GM23338 (cell line): ENCODE measurements around the gene SH3BP4. TPM values are rescaled to one million over a fixed set of nuclear protein-coding genes. Genes with fewer than 3 reads are reported as not detected.

Source experiments
- ATAC-seq: fragments of 200-7000 bp; cut with Tn5 transposase; 3 replicates; pipeline ENCODE4 v1.9.1; 2020
- DNase-seq: peaks from one replicate; pipeline ENCODE4 v3.0.0-alpha.2; 2015; ENCODE audit warnings: low spot score
- H2AFZ ChIP-seq: fragments of 200-600 bp; sonication (generic); 2 replicates; pipeline ENCODE4 v1.8.0; 2016; ENCODE audit warnings: antibody characterized with exemption, mild to moderate bottlenecking, moderate library complexity
- H3F3A ChIP-seq: fragments of 200-600 bp; sonication (generic); replicated peaks from 2 replicates; pipeline ENCODE4 v1.8.0; 2017; ENCODE audit warnings: antibody characterized with exemption, mixed run types, low read depth
- H3K27ac ChIP-seq: fragments of 200-600 bp; sonication (generic); 2 replicates; pipeline ENCODE4 v1.6.1; 2016; ENCODE audit warnings: low read depth
- H3K27me3 ChIP-seq: fragments of 200-600 bp; sonication (generic); 2 replicates; pipeline ENCODE4 v1.8.0; 2016; ENCODE audit warnings: mild to moderate bottlenecking, mixed run types, moderate library complexity; ENCODE audit not compliant: insufficient read depth
- H3K36me3 ChIP-seq: fragments of 200-600 bp; sonication (generic); 2 replicates; pipeline ENCODE4 v1.8.0; 2016; ENCODE audit warnings: mild to moderate bottlenecking; ENCODE audit not compliant: insufficient read depth
- H3K4me1 ChIP-seq: fragments of 200-600 bp; sonication (generic); 2 replicates; pipeline ENCODE4 v1.8.0; 2016; ENCODE audit warnings: mild to moderate bottlenecking, moderate library complexity; ENCODE audit not compliant: insufficient read depth
- H3K4me2 ChIP-seq: fragments of 200-600 bp; sonication (generic); 2 replicates; pipeline ENCODE4 v1.7.1; 2017; ENCODE audit warnings: mixed run types
- H3K4me3 ChIP-seq: fragments of 200-600 bp; sonication (generic); 2 replicates; pipeline ENCODE4 v1.6.1; 2016; ENCODE audit warnings: mixed run types
- H3K79me2 ChIP-seq: fragments of 200-600 bp; sonication (generic); replicated peaks from 2 replicates; pipeline ENCODE4 v1.8.0; 2017; ENCODE audit warnings: mild to moderate bottlenecking; ENCODE audit not compliant: insufficient read depth
- H3K9me2 ChIP-seq: fragments of 200-600 bp; sonication (generic); 2 replicates; pipeline ENCODE4 v1.8.0; 2017; ENCODE audit not compliant: insufficient read depth
- H4K20me1 ChIP-seq: fragments of 200-600 bp; sonication (generic); replicated peaks from 2 replicates; pipeline ENCODE4 v1.8.0; 2017; ENCODE audit warnings: mild to moderate bottlenecking; ENCODE audit not compliant: insufficient read depth
- H3K27ac Mint-ChIP-seq: 2 replicates; pipeline ENCODE4 v1.8.0; 2020; ENCODE audit warnings: inconsistent platforms, mild to moderate bottlenecking, moderate library complexity, mixed read lengths
- H3K27me3 Mint-ChIP-seq: 3 replicates; pipeline ENCODE4 v1.8.0; 2022; ENCODE audit warnings: low read depth, mild to moderate bottlenecking, moderate library complexity, mixed read lengths, inconsistent platforms; ENCODE audit not compliant: insufficient read depth, poor library complexity
- H3K36me3 Mint-ChIP-seq: 3 replicates; pipeline ENCODE4 v1.8.0; 2021; ENCODE audit warnings: low read depth, mild to moderate bottlenecking, inconsistent platforms, moderate library complexity, mixed read lengths
- H3K4me1 Mint-ChIP-seq: 3 replicates; pipeline ENCODE4 v1.8.0; 2020; ENCODE audit warnings: mild to moderate bottlenecking, inconsistent platforms, mixed read lengths
- H3K4me3 Mint-ChIP-seq: 3 replicates; pipeline ENCODE4 v1.8.0; 2021; ENCODE audit warnings: moderate library complexity, mild to moderate bottlenecking, inconsistent platforms, mixed read lengths
- H3K9me3 Mint-ChIP-seq: 3 replicates; pipeline ENCODE4 v1.8.0; 2020; ENCODE audit warnings: moderate library complexity, mild to moderate bottlenecking, inconsistent platforms, mixed read lengths
- CTCF ChIP-seq, 2 experiments: fragments of 200-600 bp in 1 of 2; sonication (generic) in 1 of 2; conservative IDR thresholded peaks; 2 replicates each; pipeline versions ENCODE4 v1.5.1 to v1.6.1; 2016 to 2017; ENCODE audit warnings: antibody characterized with exemption in 2 of 2, low read depth in 2 of 2, mild to moderate bottlenecking in 2 of 2, moderate library complexity in 1 of 2
- ETS1 ChIP-seq: IDR thresholded peaks from 2 replicates; pipeline ENCODE4 v1.6.1; 2016; ENCODE audit warnings: antibody characterized with exemption
- EZH2phosphoT487 ChIP-seq: fragments of 200-600 bp; sonication (generic); IDR thresholded peaks from one replicate; pipeline ENCODE4 v1.8.1; 2018; ENCODE audit warnings: antibody characterized with exemption; ENCODE audit not compliant: unreplicated experiment
- JUNB ChIP-seq: IDR thresholded peaks from one replicate; pipeline ENCODE4 v1.6.1; 2016; ENCODE audit warnings: antibody characterized with exemption; ENCODE audit not compliant: unreplicated experiment
- POLR2AphosphoS5 ChIP-seq: IDR thresholded peaks from 2 replicates; pipeline ENCODE4 v1.6.1; 2016; ENCODE audit warnings: antibody characterized with exemption, low read depth
- REST ChIP-seq: IDR thresholded peaks from one replicate; pipeline ENCODE4 v1.6.1; 2018; ENCODE audit warnings: antibody characterized with exemption; ENCODE audit not compliant: unreplicated experiment
- STAT1 ChIP-seq: IDR thresholded peaks from one replicate; pipeline ENCODE4 v1.6.1; 2016; ENCODE audit warnings: antibody characterized with exemption; ENCODE audit not compliant: unreplicated experiment
- ZNF114 ChIP-seq: fragments of 250-450 bp; sonication (Bioruptor Pico); IDR thresholded peaks from 2 replicates; pipeline ENCODE4 v1.5.0; 2020; ENCODE audit warnings: mild to moderate bottlenecking, moderate library complexity
- ZNF331 ChIP-seq: fragments of 250-450 bp; sonication (Bioruptor Pico); IDR thresholded peaks from 2 replicates; pipeline ENCODE4 v1.5.0; 2020; ENCODE audit warnings: low read depth, mild to moderate bottlenecking, moderate library complexity
- ZNF462 ChIP-seq: fragments of 250-450 bp; sonication (Bioruptor Pico); IDR thresholded peaks from 2 replicates; pipeline ENCODE4 v1.5.0; 2020; ENCODE audit warnings: mild to moderate bottlenecking, moderate library complexity
- polyA plus RNA-seq: library from polyadenylated mRNA; unstranded; fragments of >200 nt; fragmentation: Nextera tagmentation; extraction: Ambion mirVana; gene quantifications from 2 replicates; pipeline ENCODE4 v1.2.1, GENCODE V29; 2016
- total RNA-seq: library from RNA; depleted of rRNA; stranded (reverse); fragments of >200 nt; shearing (Covaris generic); gene quantifications from 2 replicates; pipeline ENCODE4 v1.2.3, GENCODE V29; 2014

Gene SH3BP4
- total and polyA plus RNA-seq, 2 experiments from 2014 or later: 15.6 to 50.9 TPM

GRCh38 chr2:234980451-234981187 is 28.8 kb downstream of the SH3BP4 start (continued):
- TF ChIP-seq REST (no peak), ETS1 (no peak), POLR2AphosphoS5 (no peak), ZNF331 (CRISPR knock-in tag) (no peak), ZNF114 (CRISPR knock-in tag) (no peak), JUNB (no peak)

GRCh38 chr2:234981197-234982095 is 29.6 kb downstream of the SH3BP4 start:
- Mint-ChIP-seq H3K36me3 (peaks cover 22% of the 10 kb centered on the region), H3K4me1 (peaks cover 54% of the 10 kb centered on the region), H3K27me3 (peaks cover 18% of the 10 kb centered on the region), H3K27ac (peak overlapping the region; percentile 91), H3K4me3 (peak overlapping the region; percentile 9; the same call in 1 of the 3 replicates), H3K9me3 (peaks cover 10% of the 10 kb centered on the region; the same call in 2 of the 3 replicates)
- no peak overlapping the region for H3K4me3 ChIP-seq
- H3K9me2 ChIP-seq: no peaks in the 10 kb centered on the region
- no peak overlapping the region for H2AFZ ChIP-seq
- H3K27me3 ChIP-seq: no peaks in the 10 kb centered on the region
- H3K79me2 ChIP-seq: peaks cover 93% of the 10 kb centered on the region
- peaks cover 5% of the 10 kb centered on the region; the same call in 1 of the 2 replicates for H4K20me1 ChIP-seq
- H3F3A ChIP-seq: peaks cover 5% of the 10 kb centered on the region; the same call in 1 of the 2 replicates
- H3K4me2 ChIP-seq: peak overlapping the region; percentile 43
- peak overlapping the region; percentile 95 for H3K27ac ChIP-seq
- DNase-seq (peak; percentile 84), ATAC-seq (peak; percentile 53)
- H3K4me1 ChIP-seq: peaks cover 40% of the 10 kb centered on the region
- H3K36me3 ChIP-seq: 0 out of 2 replicates have a peak, but pooled peaks cover 3% of the 10 kb centered on the region
- TF ChIP-seq EZH2phosphoT487 (no peak), STAT1 (no peak), ZNF462 (CRISPR knock-in tag) (no peak), CTCF (conservative IDR thresholded peaks at IDR 0.05; ENCODE audit: low read depth in 2 of 2) (no peak), ZNF114 (CRISPR knock-in tag) (no peak)
